ENCODE data around the gene NOS1. TPM values are rescaled to one million over a fixed set of nuclear protein-coding genes. Genes with fewer than 3 reads are reported as not detected.
A peak's percentile ranks its signal among the peaks of the same experiment; 100 is the strongest.
"Not testable (repeated sequence)": the region's sequence is repeated elsewhere in the genome, so short reads cannot be mapped to it uniquely, and the experiment has no call there.

Gene NOS1
- total RNA-seq, 1 donor from 2014 or later, result under 0.01 TPM

- DNase-seq (ENCODE audit: low read depth); H3K4me3 ChIP-seq (ENCODE audit: low read depth, low read length): not testable (repeated sequence)
These were observed 166.4 kb downstream of the NOS1 start for GRCh38 chr12:117195027-117195426.

- H3K4me3 ChIP-seq (ENCODE audit: low read depth, low read length), result no peak overlapping the region
- DNase-seq (ENCODE audit: low read depth), result no peak
- TF ChIP-seq CTCF (conservative IDR thresholded peaks at IDR 0.05; ENCODE audit: low read depth, low read length), result no peak
These were observed 167.5 kb downstream of the NOS1 start for GRCh38 chr12:117193903-117194302.

GRCh38 chr12:117192581-117192980 is 168.8 kb downstream of the NOS1 start:
- not testable (repeated sequence) for H3K4me3 ChIP-seq (ENCODE audit: low read depth, low read length); DNase-seq (ENCODE audit: low read depth)

GRCh38 chr12:117192057-117192456 is 169.4 kb downstream of the NOS1 start:
- TF ChIP-seq CTCF (conservative IDR thresholded peaks at IDR 0.05; ENCODE audit: low read depth, low read length), result no peak
- DNase-seq (ENCODE audit: low read depth), result no peak
- no peak overlapping the region for H3K4me3 ChIP-seq (ENCODE audit: low read depth, low read length)

GRCh38 chr12:117190210-117190781 is 171.1 kb downstream of the NOS1 start, which contains the start of gene FBXO21:
Gene FBXO21 (minus strand): TSS chr12:117190470. CDS start chr12:117190456, 14 bp downstream.
- no peak for TF ChIP-seq CTCF (conservative IDR thresholded peaks at IDR 0.05; ENCODE audit: low read depth, low read length)
- peak within 1 kb of the TSS; percentile 90 for H3K4me3 ChIP-seq (ENCODE audit: low read depth, low read length)
- DNase-seq (ENCODE audit: low read depth), result no peak

- no peak for DNase-seq (ENCODE audit: low read depth)
- peak overlapping the region; percentile 90 for H3K4me3 ChIP-seq (ENCODE audit: low read depth, low read length)
- TF ChIP-seq CTCF (conservative IDR thresholded peaks at IDR 0.05; ENCODE audit: low read depth, low read length), result no peak
These were observed 171.7 kb downstream of the NOS1 start for GRCh38 chr12:117189725-117190209.

- H3K4me3 ChIP-seq (ENCODE audit: low read depth, low read length), result peak overlapping the region; percentile 90
- no peak for DNase-seq (ENCODE audit: low read depth)
- no peak for TF ChIP-seq CTCF (conservative IDR thresholded peaks at IDR 0.05; ENCODE audit: low read depth, low read length)
These were observed 172.3 kb downstream of the NOS1 start for GRCh38 chr12:117188961-117189724.

Measured in epithelial cell of proximal tubule (primary cell).